Measurements from ENCODE around the gene GABRB1. TPM values are rescaled to one million over a fixed set of nuclear protein-coding genes. Genes with fewer than 3 reads are reported as not detected.

GABRB1 gene
- total RNA-seq, 1 donor from 2014 or later, result not detected

GRCh38 chr4:47209833-47210232 is 178.5 kb downstream of the GABRB1 start:
- DNase-seq (ENCODE audit: low spot score), result no peak

DNA sequence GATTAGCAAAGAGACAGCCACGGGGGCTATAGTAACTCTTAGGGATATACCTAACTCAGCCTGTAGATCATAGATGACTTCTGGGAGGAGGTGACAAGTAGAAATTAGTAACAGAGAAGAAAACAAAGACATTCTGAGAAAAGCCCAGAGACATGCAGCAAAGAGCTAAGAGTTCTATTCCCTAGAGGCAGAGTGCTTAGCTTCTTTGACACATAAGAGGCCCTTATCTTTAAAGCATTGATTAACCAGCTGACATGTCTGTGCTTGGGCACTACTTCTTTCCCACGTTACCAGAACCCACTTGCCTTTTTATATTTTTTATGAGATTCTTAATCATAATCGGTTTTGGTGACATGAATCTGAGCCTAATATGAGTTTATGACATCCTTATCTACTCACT is 179.5 kb downstream of the GABRB1 start:
- no peak for DNase-seq (ENCODE audit: low spot score)

GRCh38 chr4:47213106-47213505 is 181.7 kb downstream of the GABRB1 start:
- DNase-seq (ENCODE audit: low spot score), result no peak

- no peak for DNase-seq (ENCODE audit: low spot score)
Measured at GRCh38 chr4:47213539-47213938, 182.2 kb downstream of the GABRB1 start.

DNA sequence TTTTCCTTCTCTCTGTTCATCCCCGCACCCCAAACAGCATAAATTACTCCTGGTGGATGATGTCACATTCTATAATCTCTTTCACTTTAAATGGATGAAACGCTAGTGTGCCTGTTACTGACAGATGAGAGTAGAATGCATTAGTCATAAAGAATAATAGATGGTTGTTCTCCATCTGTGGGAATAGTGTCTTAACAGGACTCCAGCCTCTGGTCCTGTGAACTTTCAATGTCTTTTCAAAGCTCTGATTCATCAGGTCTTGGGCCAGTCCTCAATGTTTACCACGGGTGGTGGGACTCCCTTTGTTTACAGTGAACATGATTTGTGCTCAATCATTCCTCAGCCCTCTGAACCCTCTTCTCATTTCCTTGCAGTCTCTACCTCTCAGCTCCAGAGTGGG is 182.6 kb downstream of the GABRB1 start:
- peak; percentile 28 for DNase-seq (ENCODE audit: low spot score)

DNA sequence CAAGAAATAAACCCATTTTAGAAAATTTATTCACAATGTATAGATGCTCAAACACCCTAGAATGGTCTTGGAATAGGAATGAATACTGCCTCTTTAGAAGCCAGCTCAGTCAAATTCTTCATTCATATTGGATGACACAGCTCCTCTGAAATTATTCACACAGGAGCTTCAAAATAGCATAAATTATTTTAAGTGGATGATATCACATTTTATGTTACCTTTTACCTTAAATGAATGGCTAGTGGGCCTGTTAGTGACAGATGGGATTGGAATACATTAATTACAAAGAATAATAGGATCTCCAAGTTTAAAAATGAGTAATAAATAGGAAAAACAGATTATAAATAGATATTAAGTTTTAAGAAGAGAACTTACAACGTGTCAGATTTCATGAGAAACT is 184.4 kb downstream of the GABRB1 start:
- DNase-seq (ENCODE audit: low spot score), result no peak

GRCh38 chr4:47217291-47217690 is 185.9 kb downstream of the GABRB1 start:
- no peak for DNase-seq (ENCODE audit: low spot score)

GRCh38 chr4:47217884-47218283 is 186.5 kb downstream of the GABRB1 start:
- no peak for DNase-seq (ENCODE audit: low spot score)

DNA sequence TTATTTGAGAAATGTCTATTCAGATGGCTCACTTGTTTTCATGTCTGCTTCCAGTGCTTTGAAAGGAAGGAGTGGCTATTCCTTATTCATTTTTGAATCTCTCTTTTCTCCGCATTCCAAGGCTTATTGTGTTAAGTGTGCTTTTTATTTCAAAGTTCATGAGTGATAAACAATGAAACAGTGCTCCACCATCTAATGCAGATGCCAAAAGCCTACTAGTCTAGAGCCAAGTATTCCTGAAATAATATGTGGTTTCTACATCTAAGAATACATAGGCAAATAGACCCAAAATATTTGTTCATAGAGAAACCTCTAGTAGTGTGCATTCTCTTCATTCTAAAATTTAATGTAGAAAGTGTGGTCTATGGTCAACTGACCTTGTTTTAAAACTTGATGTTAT is 187.3 kb downstream of the GABRB1 start:
- no peak for DNase-seq (ENCODE audit: low spot score)

- DNase-seq (ENCODE audit: low spot score), result no peak
Measured at GRCh38 chr4:47219586-47219985, 188.2 kb downstream of the GABRB1 start.

GRCh38 chr4:47221721-47222120 is 190.4 kb downstream of the GABRB1 start:
- DNase-seq (ENCODE audit: low spot score), result no peak

DNA sequence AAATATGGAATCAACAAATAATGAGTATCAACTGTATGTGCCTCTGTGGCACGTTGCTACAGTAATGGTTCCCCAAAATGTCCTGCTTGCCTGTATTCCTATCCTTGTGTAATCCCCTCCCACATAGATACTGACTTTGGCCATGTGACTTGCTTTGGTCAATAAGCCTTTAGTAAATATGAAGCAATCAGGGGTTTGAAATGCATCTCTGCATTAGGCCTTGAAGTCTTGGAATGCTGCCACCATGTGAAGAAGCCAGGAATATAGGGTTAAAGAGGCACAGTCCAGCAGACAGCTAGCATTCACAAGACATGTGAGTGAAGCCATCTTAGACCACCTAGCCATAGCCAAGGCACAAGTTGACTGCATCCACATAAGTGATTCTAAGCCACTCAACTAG is 190.9 kb downstream of the GABRB1 start:
- no peak for DNase-seq (ENCODE audit: low spot score)

- peak; percentile 43 for DNase-seq (ENCODE audit: low spot score)
Measured at GRCh38 chr4:47224361-47224760, 193.0 kb downstream of the GABRB1 start.

DNA sequence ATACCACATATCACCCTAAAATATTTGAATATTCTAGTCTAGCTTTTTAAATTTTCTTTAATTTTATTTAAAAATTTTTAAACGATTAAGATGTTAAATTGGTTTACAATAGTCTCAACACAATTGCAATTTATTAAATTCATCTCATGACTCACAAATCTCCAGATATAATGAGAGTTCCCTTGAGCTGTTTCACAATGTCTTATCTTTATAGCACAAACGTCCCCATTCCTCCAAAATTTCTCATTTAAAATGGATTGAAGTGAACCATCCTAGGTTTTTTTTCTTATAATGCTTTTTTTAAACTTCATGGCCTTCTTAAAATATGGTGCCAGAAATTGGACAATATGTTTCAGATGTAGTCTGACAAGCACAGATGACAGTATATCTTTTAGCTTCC is 204.4 kb downstream of the GABRB1 start:
- no peak for DNase-seq (ENCODE audit: low spot score)

- DNase-seq (ENCODE audit: low spot score), result no peak
Measured at GRCh38 chr4:47238667-47239066, 207.3 kb downstream of the GABRB1 start.

DNA sequence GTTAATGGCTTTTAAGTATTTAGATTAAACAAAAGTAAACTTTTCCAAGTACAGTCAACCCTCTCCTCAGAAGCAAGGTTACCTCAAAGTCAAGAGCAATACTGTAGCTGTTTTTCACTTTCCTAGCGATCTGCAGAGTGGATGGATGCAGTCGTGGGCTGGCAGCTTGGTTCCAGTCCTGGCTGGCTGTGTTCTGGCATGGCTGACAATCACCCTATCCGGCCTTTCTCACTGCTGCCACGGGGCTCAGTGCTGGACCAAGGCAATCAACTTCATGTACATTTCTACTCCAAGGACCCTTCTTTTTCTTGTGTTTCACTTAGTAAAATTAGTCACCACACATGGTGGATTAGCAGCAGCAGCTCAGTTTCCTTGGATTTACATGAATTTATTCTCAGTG is 208.3 kb downstream of the GABRB1 start:
- no peak for DNase-seq (ENCODE audit: low spot score)

- no peak for DNase-seq (ENCODE audit: low spot score)
Measured at GRCh38 chr4:47251348-47252135, 220.2 kb downstream of the GABRB1 start.

DNA sequence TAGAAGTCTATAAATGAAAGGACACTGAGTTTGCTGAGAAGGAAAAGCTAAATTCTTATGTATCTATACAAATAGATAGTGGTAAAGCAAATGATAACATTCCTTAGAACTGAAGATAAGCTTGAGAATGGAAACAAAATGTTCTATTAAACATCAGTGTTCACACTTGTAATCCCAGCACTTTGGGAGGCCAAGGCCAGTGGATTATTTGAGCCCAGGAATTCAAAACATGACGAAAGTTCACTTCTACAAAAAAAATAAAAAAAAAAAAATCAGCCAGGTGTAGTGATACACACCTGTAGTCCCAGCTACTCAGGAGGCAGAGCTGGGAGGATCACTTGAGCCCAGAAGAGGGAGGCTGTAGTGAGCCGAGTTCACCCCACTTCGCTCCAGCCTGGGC is 232.4 kb downstream of the GABRB1 start:
- no peak for DNase-seq (ENCODE audit: low spot score)

- DNase-seq (ENCODE audit: low spot score), result no peak
Measured at GRCh38 chr4:47270201-47270888, 239.0 kb downstream of the GABRB1 start.

GRCh38 chr4:47271291-47271690 is 239.9 kb downstream of the GABRB1 start:
- DNase-seq (ENCODE audit: low spot score), result no peak

GRCh38 chr4:47274901-47275300 is 243.5 kb downstream of the GABRB1 start:
- DNase-seq (ENCODE audit: low spot score), result no peak

- DNase-seq (ENCODE audit: low spot score), result peak; percentile 5
Measured at GRCh38 chr4:47275595-47275994, 244.2 kb downstream of the GABRB1 start.

- no peak for DNase-seq (ENCODE audit: low spot score)
Measured at GRCh38 chr4:47278631-47279030, 247.3 kb downstream of the GABRB1 start.
